ENCODE results near the gene ATP6V1B1. TPM values are rescaled to one million over a fixed set of nuclear protein-coding genes. Genes with fewer than 3 reads are reported as not detected.

Gene ATP6V1B1
- polyA plus RNA-seq, 1 donor (not counting 4 experiments of a cell fraction or from before 2014, with no cell fraction given), result not detected

- Histone ChIP-seq H3K4me2 (ENCODE audit: control insufficient read depth, extremely low read depth, insufficient read depth, low read depth, low read length) (peak overlapping the region; percentile 91), H3K79me2 (ENCODE audit: control insufficient read depth, insufficient read depth, low read length) (no peaks in the 10 kb centered on the region), H3K4me3 (ENCODE audit: control insufficient read depth in 2 of 3, extremely low read depth in 1 of 3, insufficient read depth in 2 of 3, low read depth in 1 of 3, low read length in 3 of 3) (peak overlapping the region; percentile 34 to 78 (median 65)), H3K27ac (ENCODE audit: control insufficient read depth, insufficient read depth, low read length) (no peak overlapping the region), H4K20me1 (ENCODE audit: control insufficient read depth, extremely low read depth, insufficient read depth, low read length) (no peaks in the 10 kb centered on the region), H3K9me1 (ENCODE audit: control insufficient read depth, extremely low read depth, insufficient read depth, low read length) (no peaks in the 10 kb centered on the region), H3K4me1 (ENCODE audit: control insufficient read depth, extremely low read depth, insufficient read depth, low read length) (peaks cover 8% of the 10 kb centered on the region), H3K9me3 (ENCODE audit: control insufficient read depth, low read depth, low read length) (no peaks in the 10 kb centered on the region), H3K9ac (ENCODE audit: control insufficient read depth, extremely low read depth, insufficient read depth, low read length) (peak overlapping the region; percentile 28), H2AFZ (ENCODE audit: control insufficient read depth, low read length) (peak overlapping the region; percentile 86), H3K36me3 (ENCODE audit: control insufficient read depth in 2 of 2, extremely low read depth in 1 of 2, insufficient read depth in 2 of 2, low read length in 2 of 2) (no peaks in the 10 kb centered on the region), H3K27me3 (ENCODE audit: control insufficient read depth, extremely low read depth, insufficient read depth, low read length) (peaks cover 95% of the 10 kb centered on the region)
- FAIRE-seq, result no peak
- TF ChIP-seq CTCF (optimal IDR thresholded peaks at IDR 0.05 in 1 of 3, IDR thresholded peaks at IDR 0.05 in 1 of 3, conservative IDR thresholded peaks at IDR 0.05 in 1 of 3; ENCODE audit: extremely low read depth in 1 of 3, insufficient read depth in 2 of 3, low read length in 3 of 3) (no peak), EZH2 (IDR thresholded peaks at IDR 0.05; ENCODE audit: low read length) (peak; percentile 62)
- DNase-seq (ENCODE audit: low read depth, low spot score), result no peak
- dilution Hi-C loops (cut with MboI; ENCODE audit: extremely low pct_ligation_motif_present, low sequenced_read_pairs), result no loop called here
Measured at GRCh38 chr2:70901227-70902066, 34.3 kb upstream of the ATP6V1B1 start.

- no peak for FAIRE-seq
- Histone ChIP-seq H3K4me3 (ENCODE audit: control insufficient read depth in 2 of 3, extremely low read depth in 1 of 3, insufficient read depth in 2 of 3, low read depth in 1 of 3, low read length in 3 of 3) (no peak overlapping the region), H3K4me2 (ENCODE audit: control insufficient read depth, extremely low read depth, insufficient read depth, low read depth, low read length) (no peak overlapping the region), H3K27ac (ENCODE audit: control insufficient read depth, insufficient read depth, low read length) (no peak overlapping the region), H3K9me3 (ENCODE audit: control insufficient read depth, low read depth, low read length) (no peaks in the 10 kb centered on the region), H3K9ac (ENCODE audit: control insufficient read depth, extremely low read depth, insufficient read depth, low read length) (no peak overlapping the region), H3K27me3 (ENCODE audit: control insufficient read depth, extremely low read depth, insufficient read depth, low read length) (peaks cover 95% of the 10 kb centered on the region), H3K79me2 (ENCODE audit: control insufficient read depth, insufficient read depth, low read length) (no peaks in the 10 kb centered on the region), H2AFZ (ENCODE audit: control insufficient read depth, low read length) (no peak overlapping the region), H3K9me1 (ENCODE audit: control insufficient read depth, extremely low read depth, insufficient read depth, low read length) (no peaks in the 10 kb centered on the region), H3K4me1 (ENCODE audit: control insufficient read depth, extremely low read depth, insufficient read depth, low read length) (peaks cover 8% of the 10 kb centered on the region), H4K20me1 (ENCODE audit: control insufficient read depth, extremely low read depth, insufficient read depth, low read length) (no peaks in the 10 kb centered on the region), H3K36me3 (ENCODE audit: control insufficient read depth in 2 of 2, extremely low read depth in 1 of 2, insufficient read depth in 2 of 2, low read length in 2 of 2) (no peaks in the 10 kb centered on the region)
- no peak for TF ChIP-seq CTCF (optimal IDR thresholded peaks at IDR 0.05 in 1 of 3, IDR thresholded peaks at IDR 0.05 in 1 of 3, conservative IDR thresholded peaks at IDR 0.05 in 1 of 3; ENCODE audit: extremely low read depth in 1 of 3, insufficient read depth in 2 of 3, low read length in 3 of 3)
- no peak for TF ChIP-seq EZH2 (IDR thresholded peaks at IDR 0.05; ENCODE audit: low read length)
- DNase-seq (ENCODE audit: low read depth, low spot score), result no peak
- dilution Hi-C loops (cut with MboI; ENCODE audit: extremely low pct_ligation_motif_present, low sequenced_read_pairs), result no loop called here
Measured at GRCh38 chr2:70902067-70902442, 33.6 kb upstream of the ATP6V1B1 start.

Measured in keratinocyte (primary cell).